Measurements from ENCODE around the gene BCL7A. TPM values are rescaled to one million over a fixed set of nuclear protein-coding genes. Genes with fewer than 3 reads are reported as not detected.

Gene BCL7A
- polyA plus RNA-seq, 2 of the 4 experiments (the other 2 are of a cell fraction), result 9.2 to 9.4 TPM

DNA sequence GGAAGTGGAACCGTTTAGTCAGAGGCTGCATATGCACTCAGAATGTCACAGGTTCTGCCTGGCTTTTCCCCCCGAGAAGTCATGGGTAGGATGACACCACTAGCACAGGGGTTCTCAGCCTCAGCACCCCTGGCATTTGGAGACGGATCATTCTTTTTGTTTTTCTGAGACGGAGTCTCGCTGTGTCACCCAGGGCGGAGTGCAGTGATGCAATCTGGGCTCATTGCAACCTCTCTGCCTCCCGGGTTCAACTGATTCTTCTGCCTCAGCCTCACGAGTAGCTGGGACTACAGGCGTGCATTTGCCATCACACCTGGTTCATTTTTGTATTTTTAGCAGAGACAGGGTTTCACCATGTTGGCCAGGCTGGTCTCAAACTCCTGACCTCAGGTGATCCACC is 28.1 kb downstream of the BCL7A start:
- Histone ChIP-seq H3K27ac (no peak overlapping the region), H3K4me1 (peaks cover 24% of the 10 kb centered on the region), H3K4me3 (no peak overlapping the region), H3K9me3 (no peaks in the 10 kb centered on the region), H3K4me2 (no peak overlapping the region)
- ATAC-seq (no peak), FAIRE-seq (no peak), DNase-seq (ENCODE audit: low read depth in 1 of 2, low spot score in 1 of 2) (no peak)
- TF ChIP-seq MAZ (IDR thresholded peaks at IDR 0.05; ENCODE audit: borderline replicate concordance, low read depth, low read length), result no peak
- no peak for TF ChIP-seq POLR2A (IDR thresholded peaks at IDR 0.05; ENCODE audit: low read length)
- no peak for TF ChIP-seq FOSL2 (IDR thresholded peaks at IDR 0.05)
- TF ChIP-seq FOSL2 (CRISPR knock-in tag; IDR thresholded peaks at IDR 0.05), result no peak
- TF ChIP-seq, protein P1, sequence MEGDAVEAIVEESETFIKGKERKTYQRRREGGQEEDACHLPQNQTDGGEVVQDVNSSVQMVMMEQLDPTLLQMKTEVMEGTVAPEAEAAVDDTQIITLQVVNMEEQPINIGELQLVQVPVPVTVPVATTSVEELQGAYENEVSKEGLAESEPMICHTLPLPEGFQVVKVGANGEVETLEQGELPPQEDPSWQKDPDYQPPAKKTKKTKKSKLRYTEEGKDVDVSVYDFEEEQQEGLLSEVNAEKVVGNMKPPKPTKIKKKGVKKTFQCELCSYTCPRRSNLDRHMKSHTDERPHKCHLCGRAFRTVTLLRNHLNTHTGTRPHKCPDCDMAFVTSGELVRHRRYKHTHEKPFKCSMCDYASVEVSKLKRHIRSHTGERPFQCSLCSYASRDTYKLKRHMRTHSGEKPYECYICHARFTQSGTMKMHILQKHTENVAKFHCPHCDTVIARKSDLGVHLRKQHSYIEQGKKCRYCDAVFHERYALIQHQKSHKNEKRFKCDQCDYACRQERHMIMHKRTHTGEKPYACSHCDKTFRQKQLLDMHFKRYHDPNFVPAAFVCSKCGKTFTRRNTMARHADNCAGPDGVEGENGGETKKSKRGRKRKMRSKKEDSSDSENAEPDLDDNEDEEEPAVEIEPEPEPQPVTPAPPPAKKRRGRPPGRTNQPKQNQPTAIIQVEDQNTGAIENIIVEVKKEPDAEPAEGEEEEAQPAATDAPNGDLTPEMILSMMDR (IDR thresholded peaks at IDR 0.05), result no peak
- TF ChIP-seq EHF (CRISPR knock-in tag; IDR thresholded peaks at IDR 0.05), result no peak
- no peak for TF ChIP-seq HDAC2 (IDR thresholded peaks at IDR 0.05)
- TF ChIP-seq, protein P2, sequence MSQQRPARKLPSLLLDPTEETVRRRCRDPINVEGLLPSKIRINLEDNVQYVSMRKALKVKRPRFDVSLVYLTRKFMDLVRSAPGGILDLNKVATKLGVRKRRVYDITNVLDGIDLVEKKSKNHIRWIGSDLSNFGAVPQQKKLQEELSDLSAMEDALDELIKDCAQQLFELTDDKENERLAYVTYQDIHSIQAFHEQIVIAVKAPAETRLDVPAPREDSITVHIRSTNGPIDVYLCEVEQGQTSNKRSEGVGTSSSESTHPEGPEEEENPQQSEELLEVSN (IDR thresholded peaks at IDR 0.05; ENCODE audit: borderline replicate concordance, low read depth), result no peak
- TF ChIP-seq SMC3 (IDR thresholded peaks at IDR 0.05), result no peak
- no peak for TF ChIP-seq POLR2AphosphoS2 (conservative IDR thresholded peaks at IDR 0.05; ENCODE audit: low read length)
- no peak for TF ChIP-seq JUNB (IDR thresholded peaks at IDR 0.05)
- TF ChIP-seq HOXB5 (CRISPR knock-in tag; IDR thresholded peaks at IDR 0.05), result no peak
- no peak for TF ChIP-seq RAD21 (conservative IDR thresholded peaks at IDR 0.05 in 1 of 2, IDR thresholded peaks at IDR 0.05 in 1 of 2)
- no peak for TF ChIP-seq NR3C1 (IDR thresholded peaks at IDR 0.05)
- TF ChIP-seq CBX2 (IDR thresholded peaks at IDR 0.05; ENCODE audit: borderline replicate concordance, low read depth), result no peak
- no peak for TF ChIP-seq KDM5A (IDR thresholded peaks at IDR 0.05)
- no peak for TF ChIP-seq ZFP36 (IDR thresholded peaks at IDR 0.05; ENCODE audit: borderline replicate concordance, partially characterized antibody)
- TF ChIP-seq HOXB13 (CRISPR knock-in tag; IDR thresholded peaks at IDR 0.05; ENCODE audit: low read depth), result no peak
- no peak for TF ChIP-seq TFCP2L1 (CRISPR knock-in tag; IDR thresholded peaks at IDR 0.05)
- TF ChIP-seq, protein P3, sequence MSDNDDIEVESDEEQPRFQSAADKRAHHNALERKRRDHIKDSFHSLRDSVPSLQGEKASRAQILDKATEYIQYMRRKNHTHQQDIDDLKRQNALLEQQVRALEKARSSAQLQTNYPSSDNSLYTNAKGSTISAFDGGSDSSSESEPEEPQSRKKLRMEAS (IDR thresholded peaks at IDR 0.05), result no peak
- 79% methylated on average over 9 of the region's 9 CpGs for WGBS (ENCODE audit: missing lambda C conversion rate)
- CTCF ChIA-PET, result interaction anchor here (0.7 to 32.3 kb wide), 5 partner anchors 12 to 141 kb away, joined by 3 to 850 read pairs (median 10); no protein-coding TSS in a partner anchor
- POLR2A ChIA-PET, result no interaction called here

DNA sequence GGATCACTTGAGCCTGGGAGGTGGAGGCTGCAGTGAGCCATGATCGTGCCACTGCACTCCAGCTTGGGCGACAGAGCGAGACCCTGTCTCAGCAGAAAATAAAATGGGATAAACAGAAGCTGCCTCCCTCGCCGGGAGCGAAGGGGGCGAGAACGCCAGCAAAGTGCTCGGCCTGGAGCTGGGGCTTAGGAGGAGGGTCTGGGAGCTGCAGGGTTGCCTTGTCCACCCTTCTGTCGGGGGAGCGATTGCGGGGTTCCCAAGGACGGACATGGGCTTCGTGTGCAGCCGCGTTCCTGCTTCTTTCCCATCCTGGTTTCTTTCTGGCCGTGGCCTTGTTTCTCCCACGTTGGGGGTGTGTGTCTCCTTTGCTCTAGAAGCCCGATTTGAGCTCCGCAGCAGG is 29.0 kb downstream of the BCL7A start:
- no peak overlapping the region for H3K4me2 ChIP-seq
- peak overlapping the region in 1 of 2 experiments; percentile 59; a peak in 1 of 6 replicates for H3K27ac ChIP-seq
- TF ChIP-seq RCOR1 (IDR thresholded peaks at IDR 0.05; ENCODE audit: low read depth, low read length) (no peak), RAD21 (conservative IDR thresholded peaks at IDR 0.05 in 1 of 2, IDR thresholded peaks at IDR 0.05 in 1 of 2) (no peak), EHF (CRISPR knock-in tag; IDR thresholded peaks at IDR 0.05) (no peak)
- DNase-seq (ENCODE audit: low read depth in 1 of 2, low spot score in 1 of 2) (no peak), ATAC-seq (no peak), FAIRE-seq (no peak)
- peaks cover 24% of the 10 kb centered on the region for H3K4me1 ChIP-seq
- H3K4me3 ChIP-seq, result no peak overlapping the region
- POLR2A ChIA-PET, result no interaction called here
- no peaks in the 10 kb centered on the region for H3K9me3 ChIP-seq
- CTCF ChIA-PET, result interaction anchor here (0.6 to 32.3 kb wide), 6 partner anchors 21 to 257 kb away, joined by 3 to 850 read pairs (median 4); partner anchors contain the start of genes MLXIP and RHOF
- WGBS (ENCODE audit: missing lambda C conversion rate), result 94% methylated on average over 20 of the region's 20 CpGs

DNA sequence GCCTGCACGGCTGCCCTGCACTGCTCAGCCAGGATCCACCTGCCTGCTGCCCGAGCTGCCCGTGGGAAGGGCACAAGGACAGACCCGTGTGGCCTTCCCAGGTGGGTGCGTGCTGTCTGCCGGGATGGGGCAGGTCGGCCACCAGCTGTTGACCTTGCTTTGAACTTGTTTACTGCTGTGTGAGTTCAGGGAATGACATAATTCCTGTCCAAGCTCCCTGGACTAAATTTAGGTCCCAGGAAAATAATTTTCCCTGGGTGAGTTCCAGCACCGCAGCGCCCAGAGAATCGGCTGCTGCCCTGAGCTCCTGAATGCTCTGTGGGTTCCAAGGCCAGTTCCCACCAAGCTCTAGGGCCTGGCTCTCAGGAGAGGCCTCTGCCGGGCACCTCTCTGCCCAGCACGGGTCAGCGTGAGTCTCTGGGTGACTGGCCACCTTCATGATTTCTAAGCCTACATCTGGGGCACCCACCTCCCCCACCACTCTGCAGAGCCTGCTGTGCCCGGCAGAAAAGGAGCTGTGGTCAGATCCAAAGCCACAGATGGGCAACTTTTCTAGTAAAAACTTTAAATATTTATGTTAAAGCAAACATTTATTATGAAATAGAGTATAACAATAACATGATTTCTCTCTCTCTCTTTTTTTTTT is 29.7 kb downstream of the BCL7A start:
- H3K27ac ChIP-seq, result peak overlapping the region; percentile 10 to 59; a peak in 3 of 6 replicates
- 65% methylated on average over 11 of the region's 14 CpGs for WGBS (ENCODE audit: missing lambda C conversion rate)
- H3K9me3 ChIP-seq, result no peaks in the 10 kb centered on the region
- no peak overlapping the region for H3K4me2 ChIP-seq
- DNase-seq (ENCODE audit: low read depth in 1 of 2, low spot score in 1 of 2) (no peak), ATAC-seq (0 out of 6 replicates have a peak, but pooled peaks of 1 of the 2 experiments have one; percentile 6), FAIRE-seq (no peak)
- H3K4me1 ChIP-seq, result peaks cover 24% of the 10 kb centered on the region
- no peak overlapping the region for H3K4me3 ChIP-seq
- POLR2A ChIA-PET, result no interaction called here
- TF ChIP-seq KDM1A (IDR thresholded peaks at IDR 0.05; ENCODE audit: low read depth), result no peak
- no peak for TF ChIP-seq RAD21 (conservative IDR thresholded peaks at IDR 0.05 in 1 of 2, IDR thresholded peaks at IDR 0.05 in 1 of 2)
- TF ChIP-seq, protein P1 (IDR thresholded peaks at IDR 0.05), result no peak
- TF ChIP-seq, protein P4, sequence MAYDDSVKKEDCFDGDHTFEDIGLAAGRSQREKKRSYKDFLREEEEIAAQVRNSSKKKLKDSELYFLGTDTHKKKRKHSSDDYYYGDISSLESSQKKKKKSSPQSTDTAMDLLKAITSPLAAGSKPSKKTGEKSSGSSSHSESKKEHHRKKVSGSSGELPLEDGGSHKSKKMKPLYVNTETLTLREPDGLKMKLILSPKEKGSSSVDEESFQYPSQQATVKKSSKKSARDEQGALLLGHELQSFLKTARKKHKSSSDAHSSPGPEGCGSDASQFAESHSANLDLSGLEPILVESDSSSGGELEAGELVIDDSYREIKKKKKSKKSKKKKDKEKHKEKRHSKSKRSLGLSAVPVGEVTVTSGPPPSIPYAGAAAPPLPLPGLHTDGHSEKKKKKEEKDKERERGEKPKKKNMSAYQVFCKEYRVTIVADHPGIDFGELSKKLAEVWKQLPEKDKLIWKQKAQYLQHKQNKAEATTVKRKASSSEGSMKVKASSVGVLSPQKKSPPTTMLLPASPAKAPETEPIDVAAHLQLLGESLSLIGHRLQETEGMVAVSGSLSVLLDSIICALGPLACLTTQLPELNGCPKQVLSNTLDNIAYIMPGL (CRISPR knock-in tag; IDR thresholded peaks at IDR 0.05; ENCODE audit: borderline replicate concordance), result no peak
- no peak for TF ChIP-seq NPAS2 (CRISPR knock-in tag; IDR thresholded peaks at IDR 0.05; ENCODE audit: borderline replicate concordance)
- no peak for TF ChIP-seq HOXB13 (CRISPR knock-in tag; IDR thresholded peaks at IDR 0.05; ENCODE audit: low read depth)
- TF ChIP-seq BHLHE40 (IDR thresholded peaks at IDR 0.05; ENCODE audit: low read depth, low read length), result no peak
- TF ChIP-seq, protein P5, sequence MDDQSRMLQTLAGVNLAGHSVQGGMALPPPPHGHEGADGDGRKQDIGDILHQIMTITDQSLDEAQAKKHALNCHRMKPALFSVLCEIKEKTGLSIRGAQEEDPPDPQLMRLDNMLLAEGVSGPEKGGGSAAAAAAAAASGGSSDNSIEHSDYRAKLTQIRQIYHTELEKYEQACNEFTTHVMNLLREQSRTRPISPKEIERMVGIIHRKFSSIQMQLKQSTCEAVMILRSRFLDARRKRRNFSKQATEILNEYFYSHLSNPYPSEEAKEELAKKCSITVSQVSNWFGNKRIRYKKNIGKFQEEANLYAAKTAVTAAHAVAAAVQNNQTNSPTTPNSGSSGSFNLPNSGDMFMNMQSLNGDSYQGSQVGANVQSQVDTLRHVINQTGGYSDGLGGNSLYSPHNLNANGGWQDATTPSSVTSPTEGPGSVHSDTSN (IDR thresholded peaks at IDR 0.05), result no peak
- CTCF ChIA-PET, result interaction anchor here (0.6 to 32.3 kb wide), 11 partner anchors 9 to 257 kb away, joined by 3 to 850 read pairs (median 3); partner anchors contain the start of genes MLXIP and RHOF

Data from A549 (cell line).